Tongue (tissue), 2 donors: ENCODE measurements around the gene MIB1. TPM values are rescaled to one million over a fixed set of nuclear protein-coding genes. Genes with fewer than 3 reads are reported as not detected.
A peak's percentile ranks its signal among the peaks of the same experiment; 100 is the strongest.
"Not testable (repeated sequence)": the region's sequence is repeated elsewhere in the genome, so short reads cannot be mapped to it uniquely, and the experiment has no call there.

Source experiments
- DNase-seq: peaks from one replicate; pipeline ENCODE4 v3.0.0-alpha.2; 2015
- total RNA-seq: library from RNA; depleted of rRNA; stranded (reverse); fragments of >200 nt; gene quantifications from one replicate; pipeline ENCODE4 v1.2.3, GENCODE V29; 2014

MIB1 gene
- total RNA-seq, 1 donor from 2014 or later, result 86.6 TPM

DNA sequence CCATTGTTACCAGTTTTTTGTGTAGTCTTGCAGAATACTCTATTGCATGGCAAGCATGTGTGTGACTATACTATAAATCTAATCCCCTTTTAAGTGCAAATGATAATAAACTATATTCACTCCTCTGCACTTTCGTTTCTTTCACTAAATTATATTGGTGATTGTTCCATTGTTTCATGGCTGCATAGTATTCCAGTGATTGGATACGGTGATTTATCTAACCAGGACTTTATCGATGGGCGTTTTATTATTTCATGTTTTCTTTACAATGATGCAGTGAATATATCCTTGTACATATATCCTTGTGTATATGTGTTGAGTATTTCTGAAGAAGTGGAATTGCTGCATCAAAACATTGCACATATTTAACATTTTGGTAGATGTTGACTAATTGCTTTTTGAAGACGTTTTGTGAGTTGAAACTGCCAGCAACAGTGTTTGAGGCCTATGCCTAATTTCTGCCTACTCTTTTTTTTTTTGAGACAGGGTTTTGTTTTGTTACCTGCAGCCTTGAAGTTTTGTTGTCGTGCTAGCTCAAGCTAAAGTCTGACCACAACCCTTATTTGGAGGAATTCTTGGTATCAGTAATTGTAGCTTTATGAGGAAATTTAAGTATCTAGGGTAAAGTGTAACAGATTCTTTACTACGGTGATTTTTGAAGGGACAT lies 2.7 kb downstream of the MIB1 start:
- DNase-seq, result no peak

DNA sequence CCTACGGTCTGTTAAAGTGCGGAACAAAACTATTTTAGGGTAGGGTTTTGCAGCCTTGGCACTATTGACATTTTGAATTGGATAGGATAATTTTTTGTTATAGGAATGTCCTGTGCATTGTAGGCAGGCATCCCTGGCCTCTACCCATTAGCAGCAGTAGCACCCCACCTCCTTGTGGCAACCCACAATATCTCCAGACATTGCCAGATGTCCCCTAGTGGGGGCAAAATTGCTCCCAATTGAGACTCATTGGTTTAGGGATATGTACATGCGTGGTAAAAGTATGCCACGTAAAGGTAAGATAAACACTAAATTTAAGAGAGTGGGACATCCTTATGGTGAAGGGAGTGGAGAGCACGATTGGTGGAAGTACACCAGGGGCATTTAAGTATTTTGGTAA lies 4.6 kb downstream of the MIB1 start:
- no peak for DNase-seq

DNA sequence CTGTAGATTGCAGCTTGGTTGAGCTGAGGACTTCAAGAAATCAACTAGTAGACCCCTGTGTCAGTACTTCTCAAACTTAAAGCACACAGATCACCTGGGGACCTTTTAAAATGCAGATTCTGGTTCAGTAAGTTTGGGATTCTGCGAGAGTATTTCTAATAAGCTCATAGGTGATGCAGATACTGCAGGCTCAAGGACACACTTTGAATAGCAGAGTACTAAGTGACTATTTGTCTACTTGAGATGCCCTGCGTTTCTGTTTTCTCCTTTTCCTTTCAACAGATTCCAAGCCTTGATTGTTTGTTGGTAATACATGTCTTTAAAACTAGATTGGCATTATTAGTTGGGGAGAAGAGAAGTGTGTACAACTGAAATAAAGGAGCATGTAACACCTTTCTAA lies 6.7 kb downstream of the MIB1 start:
- DNase-seq, result no peak

DNA sequence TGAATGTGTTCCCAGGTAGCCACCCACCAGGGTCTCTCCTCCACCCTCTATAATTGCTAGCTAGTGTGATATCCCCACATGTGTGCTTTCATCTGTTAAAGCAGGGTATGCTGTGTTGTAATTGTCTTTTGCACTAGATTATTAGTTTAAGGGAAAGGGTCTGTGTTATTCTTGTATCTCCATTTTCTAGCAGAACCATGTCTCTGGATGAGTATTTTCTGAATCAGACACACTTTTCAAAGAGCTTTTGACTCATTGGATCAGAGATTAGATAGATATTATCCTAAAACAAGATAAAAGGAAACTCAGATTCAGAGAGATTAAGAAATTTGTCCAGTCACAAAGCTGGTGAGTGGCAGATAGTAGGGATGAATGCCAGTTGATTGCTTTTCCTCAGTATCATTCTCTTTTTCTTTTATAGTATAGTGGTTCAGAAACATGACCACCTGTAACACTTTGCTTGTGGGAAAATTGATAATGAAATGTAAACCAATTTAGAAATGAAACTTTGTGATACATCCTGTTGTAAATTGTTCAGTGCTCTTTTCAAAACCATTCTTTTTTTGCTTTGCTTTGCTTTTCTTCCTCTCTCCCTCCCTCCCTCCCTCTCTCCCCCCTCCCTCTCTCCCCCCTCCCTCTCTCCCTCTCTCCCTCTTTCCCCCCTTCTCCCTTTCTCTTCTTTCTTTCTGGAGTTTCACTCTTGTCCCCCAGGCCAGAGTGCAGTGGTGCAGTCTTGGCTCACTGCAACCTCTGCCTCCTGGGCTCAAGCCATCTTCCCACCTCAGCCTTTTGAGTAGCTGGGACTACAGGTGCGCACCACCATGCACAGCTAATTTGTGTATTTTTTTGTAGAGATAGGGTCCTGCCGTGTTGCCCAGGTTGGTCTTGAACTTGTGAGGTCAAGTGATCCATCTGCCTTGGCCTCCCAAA lies 7.4 kb downstream of the MIB1 start:
- no peak for DNase-seq

DNA sequence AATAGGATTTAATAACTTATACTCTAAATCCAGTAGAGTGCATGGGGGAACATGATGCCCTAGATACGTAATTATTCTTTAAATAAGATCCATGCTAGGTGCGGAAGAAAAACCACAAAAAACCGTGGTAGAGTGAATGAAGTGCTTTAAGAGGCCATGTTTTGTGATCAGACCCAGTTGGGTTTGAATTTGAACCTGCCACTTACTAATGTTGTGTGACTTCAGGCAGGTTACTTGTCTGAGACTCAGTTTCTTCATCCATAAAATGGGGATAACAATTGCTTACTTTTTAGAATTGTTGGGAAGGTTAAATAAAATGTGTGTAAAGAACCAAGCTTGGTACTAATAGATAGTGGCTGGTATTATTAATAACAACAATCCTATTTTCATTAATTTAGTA lies 17.2 kb downstream of the MIB1 start:
- DNase-seq, result no peak

DNA sequence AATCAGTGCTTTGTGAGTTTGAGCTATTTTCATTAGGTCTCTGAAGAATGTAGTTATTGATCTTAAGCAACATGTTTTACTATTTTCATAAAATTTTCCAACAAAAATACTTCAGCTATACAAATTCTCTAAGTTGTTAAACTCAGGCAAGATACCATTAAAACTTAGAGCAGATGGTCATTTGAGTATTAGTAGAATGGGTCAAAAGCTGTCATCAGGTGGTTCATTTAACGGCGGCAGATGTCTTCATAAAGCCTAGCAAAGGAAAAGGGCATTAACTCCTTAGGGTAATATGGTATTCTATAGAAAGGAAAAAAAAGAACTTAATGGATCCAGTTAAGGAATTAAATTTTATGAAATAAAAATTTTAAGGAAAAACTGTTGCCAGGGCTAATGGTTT lies 19.2 kb downstream of the MIB1 start:
- peak; percentile 56 for DNase-seq

DNA sequence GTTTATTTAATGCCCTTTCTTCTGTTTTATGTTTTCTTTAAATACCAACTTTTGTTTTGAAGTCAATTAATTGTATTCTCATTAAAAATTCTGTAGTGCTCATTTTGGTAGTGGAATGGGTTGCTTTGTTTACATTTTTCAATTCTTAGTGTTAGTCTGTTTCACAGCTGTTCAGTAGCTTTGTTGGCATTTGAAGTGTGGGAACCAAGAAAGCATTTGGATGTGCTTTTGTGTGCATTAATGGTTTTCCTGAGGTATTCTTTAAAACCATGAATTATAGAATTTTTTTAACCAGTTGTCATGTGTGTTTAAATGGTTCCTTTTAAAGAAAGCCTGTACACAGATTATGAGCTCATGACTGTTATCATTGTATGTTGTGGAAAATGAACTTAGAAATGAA lies 19.7 kb downstream of the MIB1 start:
- DNase-seq, result peak; percentile 78

DNA sequence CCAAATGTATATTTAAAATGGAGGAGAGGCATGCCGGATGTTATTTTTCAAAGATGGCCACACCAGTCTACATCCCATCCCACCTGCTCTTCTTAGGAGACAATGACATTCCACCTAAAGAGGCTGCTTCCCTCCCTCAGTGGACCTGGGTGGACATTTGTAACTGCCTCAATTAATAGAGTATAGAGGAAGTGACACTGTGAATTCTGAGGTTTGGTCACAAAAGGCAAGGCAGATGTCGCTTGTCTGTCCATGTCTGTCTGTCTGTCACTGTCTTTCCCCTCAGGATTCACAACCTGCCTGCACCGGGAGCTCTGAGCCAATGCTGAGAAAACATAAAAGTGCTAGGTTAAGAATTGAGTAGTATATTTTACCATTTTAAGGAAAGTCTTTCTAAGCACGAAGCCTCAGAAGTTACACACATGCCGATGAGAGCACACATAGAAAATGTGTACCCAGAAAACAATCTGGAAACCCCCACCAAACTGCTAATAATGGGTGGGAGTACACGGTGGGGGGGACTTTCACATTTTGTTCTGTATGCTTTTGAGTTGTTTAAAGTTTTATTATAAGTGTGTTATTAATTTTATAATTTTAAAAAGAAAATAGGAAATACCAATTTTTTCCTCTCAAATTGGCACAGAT lies 21.0 kb downstream of the MIB1 start:
- DNase-seq, result no peak

DNA sequence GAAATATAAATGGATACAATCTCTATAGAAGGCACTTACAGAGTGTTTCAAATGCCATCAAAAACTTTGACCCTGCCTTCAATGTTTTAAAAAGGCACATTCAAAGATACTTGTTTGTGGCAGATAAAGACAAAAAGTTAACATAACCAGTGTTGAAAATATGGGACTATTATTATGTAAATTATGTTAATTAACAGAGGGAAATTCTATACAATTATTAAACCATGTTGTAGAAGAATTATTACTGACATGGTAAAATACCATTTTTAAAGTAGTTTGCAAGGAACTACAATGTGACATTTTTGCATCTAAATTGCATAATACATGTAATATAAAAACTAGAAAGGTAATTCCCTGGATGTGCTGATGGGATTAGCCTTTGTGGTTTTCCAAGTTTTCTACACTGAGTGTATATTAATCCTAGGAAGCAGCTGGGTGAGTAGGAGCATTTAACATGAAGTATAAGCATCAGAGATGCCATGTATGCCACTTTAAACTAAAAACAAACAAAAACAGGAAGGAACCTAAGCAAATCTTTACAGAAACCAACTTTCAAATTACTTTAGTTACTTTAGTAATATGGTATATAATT lies 21.7 kb downstream of the MIB1 start:
- peak; percentile 20 for DNase-seq

DNA sequence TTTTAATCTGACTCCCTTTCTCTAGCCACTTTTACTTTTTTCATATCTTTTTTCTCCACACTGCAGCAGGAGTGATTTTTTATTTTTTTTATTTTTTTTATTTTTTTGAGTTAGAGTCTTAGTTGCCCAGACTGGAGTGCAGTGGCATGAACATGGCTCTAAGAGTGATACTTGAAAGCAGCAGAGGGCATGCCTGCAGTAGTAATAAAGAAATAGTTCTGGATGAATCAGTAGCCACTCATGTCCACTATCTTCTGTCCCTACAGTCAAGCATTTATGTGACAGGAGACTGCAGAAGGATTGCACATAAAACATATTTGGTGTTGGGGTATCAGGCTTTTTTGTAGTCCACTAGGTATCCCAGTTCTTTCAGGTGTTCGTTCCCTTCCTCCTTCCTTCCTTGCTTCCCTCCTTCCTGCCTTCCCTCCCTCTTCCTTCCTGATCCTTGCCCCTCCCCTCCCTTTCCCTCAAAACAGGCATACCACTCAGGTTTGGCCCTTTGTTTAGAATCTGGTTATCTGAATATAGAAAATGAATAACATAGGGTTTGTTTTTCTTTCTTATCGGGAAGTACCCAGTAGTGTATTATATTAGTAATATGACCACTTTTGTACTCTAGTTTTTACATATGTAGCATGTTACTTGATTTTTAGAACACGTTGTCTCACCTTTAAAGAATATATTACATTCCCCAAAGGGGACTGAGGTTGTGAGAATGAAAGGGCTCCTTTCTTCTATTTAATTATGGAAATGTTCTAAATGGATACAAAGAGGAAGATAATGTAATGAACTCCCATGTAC lies 23.5 kb downstream of the MIB1 start:
- DNase-seq, result no peak

DNA sequence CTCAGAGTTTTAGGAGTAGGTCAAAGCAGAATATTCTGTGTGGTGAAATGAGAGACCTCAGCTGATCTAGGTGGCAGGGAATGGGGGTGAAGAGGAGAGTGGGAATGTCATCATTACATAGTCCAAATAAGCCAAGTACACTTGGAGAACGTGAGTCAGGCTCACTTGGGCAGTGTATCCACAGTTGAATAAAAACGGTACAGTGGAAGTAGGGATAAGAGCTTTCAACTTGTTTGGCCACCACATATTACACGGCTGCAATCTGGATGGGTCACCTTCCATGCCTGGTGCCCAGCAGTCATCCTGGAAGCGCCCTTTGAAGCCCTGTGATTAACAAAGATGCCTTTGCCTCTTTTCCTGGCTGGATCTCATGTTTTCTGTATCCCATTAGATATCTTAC lies 28.6 kb downstream of the MIB1 start:
- no peak for DNase-seq

DNA sequence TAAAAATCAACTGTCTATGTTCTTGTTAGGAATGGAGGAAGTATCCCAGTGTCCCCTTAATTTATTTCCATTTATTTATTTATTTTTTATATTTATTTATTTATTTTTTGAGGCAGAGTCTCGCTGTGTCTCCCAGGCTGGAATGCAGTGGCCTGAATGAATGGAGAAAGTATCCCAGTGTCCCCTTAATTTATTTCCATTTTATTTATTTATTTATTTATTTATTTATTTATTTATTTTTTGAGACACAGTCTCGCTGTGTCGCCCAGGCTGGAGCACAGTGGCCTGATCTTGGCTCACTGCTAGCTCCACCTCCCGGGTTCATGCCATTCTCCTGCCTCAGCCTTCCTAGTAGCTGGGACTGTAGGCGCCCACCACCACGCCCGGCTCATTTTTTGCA lies 34.1 kb downstream of the MIB1 start:
- DNase-seq, result no peak

DNA sequence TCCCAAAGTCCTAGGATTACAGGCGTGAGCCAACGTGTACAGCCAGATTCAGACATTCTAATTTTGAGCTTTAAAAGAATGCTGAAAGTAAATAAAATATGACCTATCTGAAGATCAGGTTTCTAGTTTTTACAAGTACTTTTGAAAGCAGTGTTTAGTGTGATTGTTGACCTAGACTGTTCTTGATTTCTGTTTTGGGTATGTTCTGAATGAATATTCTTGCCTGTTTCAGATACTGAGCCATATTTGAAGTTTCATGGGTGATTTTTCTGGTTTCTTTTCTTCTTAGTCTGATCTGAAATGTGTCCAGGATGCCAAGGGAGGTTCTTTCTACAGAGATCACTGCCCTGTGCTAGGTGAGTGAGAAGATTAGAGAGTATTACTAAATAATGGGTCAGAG lies 37.2 kb downstream of the MIB1 start:
- DNase-seq, result no peak

DNA sequence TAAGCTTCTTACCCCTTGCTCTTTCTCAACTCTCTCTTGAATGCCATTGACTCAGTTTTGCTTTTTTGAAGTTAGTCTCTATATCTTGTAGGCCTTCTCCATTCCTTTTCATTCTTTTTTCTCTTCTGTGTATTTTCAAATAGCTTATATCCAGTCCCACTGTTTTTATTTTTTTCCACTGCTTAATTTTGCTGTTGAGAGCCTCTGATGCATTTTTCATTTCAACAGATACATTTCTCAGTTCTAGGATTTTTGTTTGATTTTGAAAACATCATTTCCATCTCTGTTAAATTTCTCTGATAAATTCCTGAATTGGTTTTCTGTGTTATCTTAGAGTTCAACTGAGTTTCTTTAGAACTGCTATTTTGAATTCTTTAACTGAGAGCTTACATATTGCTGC lies 45.9 kb downstream of the MIB1 start:
- no peak for DNase-seq

DNA sequence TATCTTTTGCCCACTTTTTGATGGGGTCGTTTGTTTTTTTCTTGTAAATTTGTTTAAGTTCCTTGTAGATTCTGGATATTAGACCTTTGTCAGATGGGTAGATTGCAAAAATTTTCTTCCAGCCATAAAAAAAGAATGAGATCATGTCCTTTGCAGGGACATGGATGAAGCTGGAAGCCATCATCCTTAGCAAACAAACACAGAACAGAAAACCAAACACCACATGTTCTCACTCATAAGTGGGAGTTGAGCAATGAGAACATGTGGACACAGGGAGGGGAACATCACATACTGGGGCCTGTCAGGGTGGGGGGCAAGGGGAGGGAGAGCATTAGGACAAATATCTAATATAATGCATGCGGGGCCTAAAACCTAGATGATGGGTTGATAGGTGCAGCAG lies 55.5 kb downstream of the MIB1 start:
- DNase-seq, result not testable (repeated sequence)

DNA sequence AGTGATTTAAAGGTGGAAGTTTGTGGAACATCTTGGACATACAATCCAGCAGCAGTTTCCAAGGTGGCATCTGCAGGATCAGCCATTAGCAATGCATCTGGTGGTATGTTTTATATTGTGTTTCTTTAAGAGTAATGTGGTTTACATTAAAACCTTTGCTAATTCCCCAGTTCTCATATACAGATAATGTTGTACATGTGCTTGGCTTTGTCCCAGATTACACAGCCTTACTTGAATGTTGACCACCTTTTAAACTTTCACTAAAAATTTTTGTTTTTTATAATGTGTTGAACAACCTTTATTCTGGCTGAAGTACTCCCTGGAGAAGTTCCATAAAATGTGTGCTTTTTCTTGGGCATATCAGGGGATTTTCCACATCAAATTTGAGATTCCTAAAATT lies 57.5 kb downstream of the MIB1 start:
- DNase-seq, result peak; percentile 67

DNA sequence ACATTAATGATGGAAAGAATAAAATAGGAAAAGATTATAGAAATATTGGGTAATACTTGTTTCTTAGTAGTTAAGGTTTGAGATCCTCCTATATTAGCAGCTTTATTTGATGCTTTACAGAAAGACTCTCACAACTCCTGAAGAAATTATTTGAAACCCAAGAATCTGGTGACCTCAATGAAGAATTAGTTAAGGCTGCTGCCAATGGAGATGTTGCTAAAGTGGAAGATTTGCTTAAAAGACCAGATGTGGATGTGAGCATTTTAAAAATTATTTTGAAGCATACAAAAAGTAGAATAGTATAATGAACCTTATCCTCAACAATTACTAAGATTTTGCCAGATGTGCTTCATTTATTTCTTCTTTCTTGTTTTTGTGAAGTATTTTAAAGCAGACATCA lies 59.1 kb downstream of the MIB1 start:
- DNase-seq, result no peak

DNA sequence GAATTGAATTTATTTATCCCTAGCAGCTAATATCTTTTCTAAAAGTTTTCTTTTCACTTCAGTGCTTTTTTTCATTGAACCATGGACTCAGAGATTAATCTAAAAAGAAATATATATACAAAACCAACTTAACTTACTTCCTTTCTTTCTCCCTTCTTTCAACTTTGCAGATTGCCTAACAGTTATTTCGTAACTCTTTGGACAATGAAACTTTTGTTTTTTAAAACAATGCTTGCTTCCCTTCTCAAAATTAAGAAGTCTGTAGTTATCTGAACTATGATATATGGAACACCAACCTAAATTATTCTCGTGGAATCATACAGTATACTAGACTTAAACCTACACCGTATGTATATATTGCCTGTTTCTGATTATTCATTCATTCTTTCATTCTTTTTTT lies 62.9 kb downstream of the MIB1 start:
- no peak for DNase-seq

DNA sequence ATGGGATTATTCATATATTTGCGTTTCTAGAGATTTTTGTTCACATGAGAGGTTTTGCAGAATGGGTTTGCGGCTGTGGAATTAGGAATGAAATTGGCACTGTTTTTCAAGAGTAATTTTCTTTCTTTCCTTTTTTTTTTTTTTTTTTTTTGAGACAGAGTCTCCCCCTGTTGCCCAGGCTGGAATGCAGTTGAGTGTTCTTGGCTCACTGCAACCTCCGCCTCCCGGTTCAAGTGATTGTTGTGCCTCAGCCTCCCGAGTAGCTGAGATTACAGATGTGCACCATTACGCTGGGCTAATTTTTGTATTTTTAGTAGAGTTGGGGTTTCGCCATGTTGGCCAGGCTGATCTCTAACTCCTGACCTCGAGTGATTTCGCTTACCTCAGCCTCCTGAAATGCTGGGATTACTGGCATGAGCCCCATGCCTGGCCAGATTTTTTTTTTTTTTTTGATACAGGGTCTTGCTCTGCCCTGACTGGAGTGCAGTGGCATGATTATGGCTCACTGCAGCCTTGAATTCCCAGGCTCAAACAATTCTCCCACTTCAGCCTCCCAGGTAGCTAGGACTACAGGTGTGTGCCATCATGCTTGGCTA lies 65.3 kb downstream of the MIB1 start:
- DNase-seq, result no peak

DNA sequence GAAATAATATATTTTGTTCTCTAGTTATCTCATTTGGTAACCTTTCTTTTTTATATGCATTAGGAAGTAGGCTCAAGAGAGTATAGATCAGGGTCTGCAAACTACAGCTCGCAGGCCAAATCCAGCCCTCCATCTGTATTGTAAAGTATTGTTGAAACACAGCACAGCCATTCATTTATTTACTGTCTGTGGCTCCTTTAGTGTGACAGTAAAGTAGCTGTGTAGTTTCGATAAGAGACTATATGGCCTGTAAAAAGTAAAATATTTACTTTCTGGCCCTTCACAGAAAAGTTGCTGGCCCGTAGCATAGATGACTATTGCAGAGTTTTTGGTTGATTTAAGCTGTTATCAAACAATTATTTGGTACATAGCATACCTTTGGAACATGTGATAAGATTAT lies 67.6 kb downstream of the MIB1 start:
- DNase-seq, result no peak

DNA sequence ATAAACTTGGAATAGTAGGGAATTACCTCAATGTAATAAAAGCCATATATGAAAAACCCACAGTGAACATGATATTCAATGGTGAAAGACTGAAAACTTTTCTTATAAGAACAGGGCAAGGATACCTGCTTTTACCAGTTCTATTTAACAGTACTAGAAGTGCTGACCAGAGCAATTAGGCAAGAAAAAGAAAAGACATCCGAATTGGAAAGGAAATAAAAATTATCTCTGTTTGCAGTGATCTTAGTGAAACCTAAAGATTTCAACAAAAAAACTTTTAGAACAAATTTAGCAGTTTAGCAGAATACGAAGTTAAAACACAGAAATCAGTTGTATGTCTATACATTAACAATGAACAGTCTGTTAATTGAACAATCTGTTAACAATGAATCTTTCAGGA lies 69.1 kb downstream of the MIB1 start:
- no peak for DNase-seq

DNA sequence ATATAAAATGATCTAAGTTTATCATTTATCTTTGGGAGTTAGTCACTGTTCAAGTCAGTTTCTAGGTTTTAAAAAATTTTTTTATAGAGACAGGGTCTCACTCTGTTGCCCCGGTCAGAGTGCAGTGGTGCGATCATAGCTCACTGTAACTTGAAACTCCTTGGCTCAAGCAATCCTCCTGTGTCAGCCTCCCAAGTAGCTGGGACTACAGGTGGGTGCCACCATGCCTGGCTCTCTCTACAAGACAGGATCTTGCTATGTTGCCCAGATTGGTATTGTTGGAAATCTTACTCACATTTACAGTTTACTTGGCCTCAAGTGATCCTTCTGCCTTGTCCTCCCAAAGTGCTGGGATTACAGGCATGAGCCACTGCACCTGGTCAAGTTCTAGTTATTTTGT lies 74.5 kb downstream of the MIB1 start:
- no peak for DNase-seq
